HG03135 (cell line): ENCODE data around the gene NIBAN1.

Experiments used
- ATAC-seq: cut with Tn5 transposase; IDR thresholded peaks from one replicate; pipeline ENCODE4 v1.9.1; 2021; ENCODE audit warnings: mild to moderate bottlenecking, moderate library complexity; ENCODE audit not compliant: unreplicated experiment

NIBAN1 gene

GRCh38 chr1:184947497-184948256 lies 26.6 kb downstream of the NIBAN1 start:
- no peak for ATAC-seq

GRCh38 chr1:184945678-184946412 lies 28.5 kb downstream of the NIBAN1 start:
- ATAC-seq: peak; percentile 54

GRCh38 chr1:184945029-184945428 lies 29.3 kb downstream of the NIBAN1 start:
- ATAC-seq: peak; percentile 52

- ATAC-seq: no peak
Observed at GRCh38 chr1:184943998-184944397, 30.3 kb downstream of the NIBAN1 start.

GRCh38 chr1:184941735-184942134 lies 32.6 kb downstream of the NIBAN1 start:
- peak; percentile 56 for ATAC-seq

GRCh38 chr1:184941410-184941733 lies 32.9 kb downstream of the NIBAN1 start:
- ATAC-seq: no peak

GRCh38 chr1:184940694-184941409 lies 33.5 kb downstream of the NIBAN1 start:
- ATAC-seq: no peak

GRCh38 chr1:184940226-184940625 lies 34.1 kb downstream of the NIBAN1 start:
- ATAC-seq: no peak

GRCh38 chr1:184937729-184938128 lies 36.6 kb downstream of the NIBAN1 start:
- ATAC-seq: no peak

GRCh38 chr1:184935920-184936798 lies 38.1 kb downstream of the NIBAN1 start:
- no peak for ATAC-seq

- no peak for ATAC-seq
Observed at GRCh38 chr1:184933944-184934343, 40.4 kb downstream of the NIBAN1 start.

- ATAC-seq: no peak
Observed at GRCh38 chr1:184932319-184932718, 42.0 kb downstream of the NIBAN1 start.

GRCh38 chr1:184931566-184931965 lies 42.7 kb downstream of the NIBAN1 start:
- no peak for ATAC-seq

GRCh38 chr1:184930645-184931044 lies 43.7 kb downstream of the NIBAN1 start:
- ATAC-seq: no peak

- no peak for ATAC-seq
Observed at GRCh38 chr1:184930232-184930631, 44.1 kb downstream of the NIBAN1 start.

GRCh38 chr1:184929711-184930202 lies 44.6 kb downstream of the NIBAN1 start:
- no peak for ATAC-seq

GRCh38 chr1:184928394-184928793 lies 45.9 kb downstream of the NIBAN1 start:
- ATAC-seq: no peak
